Ovary (tissue), 9 donors: Measurements from ENCODE around the gene MYL4. TPM values are rescaled to one million over a fixed set of nuclear protein-coding genes. Genes with fewer than 3 reads are reported as not detected.

Source experiments
- DNase-seq, 5 donors: peaks; one replicate each; pipeline ENCODE4 v3.0.0-alpha.2; 2019 to 2020
- H3K27ac ChIP-seq, 2 donors: fragments of 200-600 bp; one replicate each; pipeline versions ENCODE4 v1.5.1 to v1.8.0; 2019 to 2022
- H3K27me3 ChIP-seq: fragments of 200-600 bp; one replicate; pipeline ENCODE4 v1.8.0; 2022
- H3K36me3 ChIP-seq: fragments of 200-600 bp; sonication (generic); one replicate; pipeline ENCODE4 v1.5.1; 2019
- H3K4me1 ChIP-seq: one replicate; pipeline ENCODE4 v1.8.1; 2013; ENCODE audit warnings: mild to moderate bottlenecking, moderate library complexity; ENCODE audit not compliant: insufficient read depth
- H3K4me3 ChIP-seq: fragments of 200-600 bp; sonication (generic); one replicate; pipeline ENCODE4 v1.5.1; 2017
- H3K9me3 ChIP-seq, 2 donors: fragments of 200-600 bp in 1 of 2; sonication (generic) in 1 of 2; one replicate each; pipeline versions ENCODE4 v1.5.1 to v1.8.1; 2013 to 2019; ENCODE audit warnings: mild to moderate bottlenecking in 1 of 2, moderate library complexity in 1 of 2
- EP300 ChIP-seq: sonication (generic); formaldehyde crosslinking; IDR thresholded peaks from one replicate; pipeline ENCODE4 v1.6.1; 2017; ENCODE audit warnings: antibody characterized with exemption
- POLR2A ChIP-seq: fragments of 450-650 bp; IDR thresholded peaks from one replicate; pipeline ENCODE4 v1.6.1; 2017; ENCODE audit warnings: antibody characterized with exemption, mild to moderate bottlenecking, moderate library complexity
- WGBS, 3 donors: extraction: QIAGEN DNeasy Blood & Tissue Kit in 1 of 3; methylation state at CpG; one replicate each; pipeline versions ENCODE4 v1.1.5 to v1.1.7; 2013 to 2017; 5-methylcytosine and 5-hydroxymethylcytosine counted together
- intact Hi-C, 4 donors: fragments of 100-400 bp; cut with DNase I; formaldehyde crosslinking; loops; one replicate each; pipeline versions ENCODE4 v1.11.0 to v1.15.1; 2022 to 2023
- polyA plus RNA-seq, 2 donors: library from polyadenylated mRNA; stranded (reverse); fragments of 200-250 nt in 1 of 2; fragments of 350-450 nt in 1 of 2; fragmentation: Illumina TruSeq in 1 of 2; extraction: RNeasy Lipid Tissue Mini Kit (QIAGEN cat#74804) in 1 of 2; gene quantifications; one replicate each; pipeline ENCODE4 v1.2.3, GENCODE V29; 2013 to 2014
- total RNA-seq, 7 donors: library from RNA; depleted of rRNA in 2 of 7; stranded (reverse); fragments of >200 nt in 2 of 7; fragmentation: NEBNext Ultra II Directional in 3 of 7; extraction: Animal tissue kit (Norgen Biotek cat#: 25700) in 3 of 7; gene quantifications; one replicate each; pipeline versions ENCODE4 v1.1.0 to v1.2.4, GENCODE V29; 2016 to 2023
- TF ChIP-seq, protein P1 (sequence below), 3 donors: fragments of 450-650 bp in 2 of 3; fragments of 200-600 bp in 1 of 3; IDR thresholded peaks; one replicate each; pipeline versions ENCODE4 v1.5.1 to v1.8.0; 2016 to 2022; ENCODE audit warnings: antibody characterized with exemption in 3 of 3, mild to moderate bottlenecking in 1 of 3
- donor health status: DM: no; HTN: no; CAD: no; lungs with moderate emphysema.
- donor health status: DM: no; HTN: no; CAD: no.
- donor health status: Bipolar disorder and iron deficiency.
- donor health status: DM: yes; HTN: yes; CAD: no.
- donor health status: DM: no; HTN: no; CAD: no.
- donor health status: DM: yes; HTN: yes; CAD: no.

MYL4 gene
- total and polyA plus RNA-seq, 9 donors: 0.28 to 0.79 (median 0.37) TPM; not detected in 5

DNA sequence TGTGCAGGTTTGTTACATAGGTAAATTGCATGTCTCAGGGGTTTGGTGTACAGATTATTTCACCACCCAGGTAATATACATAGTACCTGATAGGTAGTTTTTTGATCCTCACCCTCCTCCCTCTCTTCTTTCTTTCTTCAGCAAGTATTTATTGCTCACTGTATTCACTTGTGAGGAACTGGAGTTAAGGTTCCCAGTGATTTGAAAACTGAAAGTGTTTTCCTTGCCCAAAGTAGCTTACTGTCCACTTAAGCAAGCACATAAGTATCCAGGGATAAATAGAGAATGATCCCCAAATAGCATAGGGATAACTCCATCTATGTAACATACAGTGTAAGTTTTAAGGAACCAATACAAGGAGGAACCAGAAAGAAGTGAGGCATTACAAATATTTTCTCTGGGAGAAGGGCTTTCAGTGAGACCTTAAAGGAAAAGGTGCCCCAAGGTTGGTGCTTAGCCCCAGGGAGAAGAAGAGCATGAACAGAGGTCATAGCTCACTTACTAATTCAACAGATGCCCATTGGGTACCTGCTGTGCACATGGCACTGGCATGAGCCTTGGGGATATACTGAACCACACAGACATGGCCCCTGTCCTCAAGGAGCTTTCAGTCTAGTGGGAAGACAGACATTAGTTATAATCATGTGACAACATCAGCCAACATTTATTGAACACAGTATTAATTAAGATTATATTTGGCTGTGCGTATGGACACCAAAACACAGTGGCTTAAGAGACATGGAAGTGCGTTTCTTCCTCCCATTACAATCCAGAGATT is 17.0 kb downstream of the MYL4 start:
- TF ChIP-seq, protein P1, sequence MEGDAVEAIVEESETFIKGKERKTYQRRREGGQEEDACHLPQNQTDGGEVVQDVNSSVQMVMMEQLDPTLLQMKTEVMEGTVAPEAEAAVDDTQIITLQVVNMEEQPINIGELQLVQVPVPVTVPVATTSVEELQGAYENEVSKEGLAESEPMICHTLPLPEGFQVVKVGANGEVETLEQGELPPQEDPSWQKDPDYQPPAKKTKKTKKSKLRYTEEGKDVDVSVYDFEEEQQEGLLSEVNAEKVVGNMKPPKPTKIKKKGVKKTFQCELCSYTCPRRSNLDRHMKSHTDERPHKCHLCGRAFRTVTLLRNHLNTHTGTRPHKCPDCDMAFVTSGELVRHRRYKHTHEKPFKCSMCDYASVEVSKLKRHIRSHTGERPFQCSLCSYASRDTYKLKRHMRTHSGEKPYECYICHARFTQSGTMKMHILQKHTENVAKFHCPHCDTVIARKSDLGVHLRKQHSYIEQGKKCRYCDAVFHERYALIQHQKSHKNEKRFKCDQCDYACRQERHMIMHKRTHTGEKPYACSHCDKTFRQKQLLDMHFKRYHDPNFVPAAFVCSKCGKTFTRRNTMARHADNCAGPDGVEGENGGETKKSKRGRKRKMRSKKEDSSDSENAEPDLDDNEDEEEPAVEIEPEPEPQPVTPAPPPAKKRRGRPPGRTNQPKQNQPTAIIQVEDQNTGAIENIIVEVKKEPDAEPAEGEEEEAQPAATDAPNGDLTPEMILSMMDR (IDR thresholded peaks at IDR 0.05): no peak
- TF ChIP-seq EP300 (no peak), POLR2A (no peak)
- Histone ChIP-seq H3K27me3 (no peaks in the 10 kb centered on the region), H3K4me3 (no peak overlapping the region), H3K36me3 (no peaks in the 10 kb centered on the region), H3K4me1 (peaks cover 2% of the 10 kb centered on the region), H3K27ac (peak overlapping the region in 1 of 2 donors; percentile 54), H3K9me3 (no peaks in the 10 kb centered on the region)
- intact Hi-C loops: loop anchor here in 3 of 4 donors (5.0 kb wide), 3 partner anchors 91 to 391 kb away; partner anchors contain the start of gene EFCAB13 (in 1 of the 3)
- 94 to 96% (median 96%) methylated on average over 2 of the region's 2 CpGs for WGBS, 3 donors
- DNase-seq: no peak

DNA sequence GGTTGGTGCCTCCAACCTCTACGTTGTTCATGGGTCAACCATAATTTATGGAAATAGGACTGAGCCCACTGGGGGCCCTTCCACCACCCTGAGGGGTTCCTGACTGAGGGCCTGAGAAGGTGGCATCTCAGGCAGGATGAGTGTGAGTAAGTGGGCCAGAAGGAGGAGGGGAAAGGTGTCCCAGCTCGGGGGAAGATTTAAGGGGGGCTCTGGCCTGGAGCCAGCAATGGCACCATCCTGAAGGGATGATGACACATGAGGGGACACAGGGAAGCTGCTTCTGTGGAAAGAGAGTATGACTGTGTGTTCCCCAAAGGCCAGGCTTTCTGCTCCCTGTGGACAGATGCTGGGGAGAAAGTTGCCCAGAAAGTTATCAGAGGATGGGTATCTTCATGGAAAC is 18.7 kb downstream of the MYL4 start:
- H3K4me1 ChIP-seq: peaks cover 2% of the 10 kb centered on the region
- DNase-seq: no peak
- H3K27me3 ChIP-seq: no peaks in the 10 kb centered on the region
- H3K27ac ChIP-seq: no peak overlapping the region
- 77 to 78% (median 78%) methylated on average over 2 of the region's 2 CpGs for WGBS, 3 donors
- no peaks in the 10 kb centered on the region for H3K9me3 ChIP-seq
- TF ChIP-seq POLR2A: no peak
- TF ChIP-seq, protein P1 (IDR thresholded peaks at IDR 0.05): no peak
- TF ChIP-seq EP300: no peak
- no peaks in the 10 kb centered on the region for H3K36me3 ChIP-seq
- intact Hi-C loops: loop anchor here (2.0 to 5.0 kb wide), 4 partner anchors 89 to 389 kb away; partner anchors contain the start of gene EFCAB13 (in 1 of the 4)
- no peak overlapping the region for H3K4me3 ChIP-seq

DNA sequence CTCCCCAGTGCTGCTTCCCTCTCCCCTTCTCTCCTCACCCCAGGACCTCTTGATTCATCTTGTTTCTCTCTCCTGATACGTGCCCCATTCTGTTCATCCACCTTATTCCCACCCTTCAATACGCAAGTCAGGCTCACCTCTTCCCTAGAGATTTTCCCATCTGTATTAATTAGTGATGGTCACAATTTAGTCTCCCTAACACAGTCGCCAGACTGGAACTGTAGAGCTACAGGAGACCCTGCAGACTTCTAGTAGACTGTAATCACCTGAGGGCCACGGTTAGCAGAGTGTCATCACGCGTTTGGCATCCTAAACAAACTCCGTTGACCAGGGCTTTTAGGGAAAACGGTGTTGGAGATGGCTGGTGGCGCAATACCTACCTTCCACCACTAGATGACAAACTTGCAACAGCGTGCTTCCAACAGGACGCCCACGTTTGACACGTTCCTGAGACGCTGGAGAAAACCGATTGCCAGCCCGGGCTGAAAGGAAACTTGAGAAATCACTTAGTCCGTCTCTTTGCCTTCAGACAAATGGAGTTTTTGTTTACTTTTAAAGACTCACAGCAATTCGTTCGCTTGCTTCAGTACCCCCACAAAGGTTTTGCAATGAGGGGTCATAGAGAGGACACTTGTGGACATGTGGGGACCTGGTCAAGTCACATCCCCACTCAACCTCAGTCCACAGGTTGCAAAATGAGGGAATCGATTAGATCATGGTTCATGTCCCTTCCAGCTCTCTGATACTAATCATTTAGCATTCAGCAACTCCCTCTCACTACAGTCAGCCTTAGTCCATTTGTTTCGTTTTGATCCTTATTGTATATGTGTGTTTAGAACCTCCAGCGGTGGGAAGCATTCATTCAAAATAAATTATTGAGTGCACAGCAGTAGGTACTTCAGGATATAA is 20.6 kb downstream of the MYL4 start:
- WGBS, 3 donors: 9 to 10% (median 10%) methylated on average over 22 of the region's 22 CpGs
- no peaks in the 10 kb centered on the region for H3K4me1 ChIP-seq
- intact Hi-C loops: loop anchor here (1.0 to 5.0 kb wide), 7 partner anchors 24 to 388 kb away; partner anchors contain the start of genes EFCAB13 (in 1 of the 4) and ITGB3 (in 1 of the 4)
- no peak overlapping the region for H3K27ac ChIP-seq
- H3K4me3 ChIP-seq: peak overlapping the region; percentile 20
- H3K36me3 ChIP-seq: no peaks in the 10 kb centered on the region
- no peaks in the 10 kb centered on the region for H3K27me3 ChIP-seq
- no peak for TF ChIP-seq EP300
- TF ChIP-seq, protein P1 (IDR thresholded peaks at IDR 0.05): peak; percentile 95 to 98 (median 96)
- peak; percentile 80 to 91 (median 84) for DNase-seq
- no peaks in the 10 kb centered on the region for H3K9me3 ChIP-seq

DNA sequence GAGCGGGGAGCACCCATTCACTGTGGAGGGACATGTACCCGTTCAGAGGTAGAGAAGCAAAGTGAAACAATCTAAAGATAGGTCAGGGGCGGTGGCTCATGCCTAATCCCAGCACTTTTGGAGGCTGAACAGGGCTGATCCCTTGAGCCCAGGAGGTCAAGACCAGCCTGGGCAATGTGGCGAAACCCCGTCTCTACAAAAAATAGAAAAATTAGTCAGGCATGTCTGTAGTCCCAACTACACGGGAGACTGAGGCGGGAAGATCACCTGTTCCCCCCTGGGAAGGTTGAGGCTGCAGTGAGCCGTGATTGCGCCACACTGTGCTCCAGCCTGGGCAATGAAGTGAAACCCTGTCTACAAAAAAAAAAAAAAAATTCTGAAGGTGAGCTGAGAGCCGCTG is 21.7 kb downstream of the MYL4 start:
- Histone ChIP-seq H3K27me3 (no peaks in the 10 kb centered on the region), H3K4me1 (no peaks in the 10 kb centered on the region), H3K4me3 (no peak overlapping the region), H3K9me3 (no peaks in the 10 kb centered on the region), H3K27ac (no peak overlapping the region), H3K36me3 (no peaks in the 10 kb centered on the region)
- intact Hi-C loops: loop anchor here in 2 of 4 donors (2.0 to 5.0 kb wide), 2 partner anchors 81 to 84 kb away; no protein-coding TSS in a partner anchor
- DNase-seq: no peak
- WGBS, 3 donors: 88 to 96% (median 92%) methylated on average over 10 of the region's 10 CpGs
- TF ChIP-seq POLR2A (no peak), EP300 (no peak)
- TF ChIP-seq, protein P1 (IDR thresholded peaks at IDR 0.05): no peak
